ENCODE data around the gene TOLLIP. TPM values are rescaled to one million over a fixed set of nuclear protein-coding genes. Genes with fewer than 3 reads are reported as not detected.

Gene TOLLIP
- total and polyA plus RNA-seq, 8 donors, result 35.2 to 69.8 (median 45.7) TPM

DNA sequence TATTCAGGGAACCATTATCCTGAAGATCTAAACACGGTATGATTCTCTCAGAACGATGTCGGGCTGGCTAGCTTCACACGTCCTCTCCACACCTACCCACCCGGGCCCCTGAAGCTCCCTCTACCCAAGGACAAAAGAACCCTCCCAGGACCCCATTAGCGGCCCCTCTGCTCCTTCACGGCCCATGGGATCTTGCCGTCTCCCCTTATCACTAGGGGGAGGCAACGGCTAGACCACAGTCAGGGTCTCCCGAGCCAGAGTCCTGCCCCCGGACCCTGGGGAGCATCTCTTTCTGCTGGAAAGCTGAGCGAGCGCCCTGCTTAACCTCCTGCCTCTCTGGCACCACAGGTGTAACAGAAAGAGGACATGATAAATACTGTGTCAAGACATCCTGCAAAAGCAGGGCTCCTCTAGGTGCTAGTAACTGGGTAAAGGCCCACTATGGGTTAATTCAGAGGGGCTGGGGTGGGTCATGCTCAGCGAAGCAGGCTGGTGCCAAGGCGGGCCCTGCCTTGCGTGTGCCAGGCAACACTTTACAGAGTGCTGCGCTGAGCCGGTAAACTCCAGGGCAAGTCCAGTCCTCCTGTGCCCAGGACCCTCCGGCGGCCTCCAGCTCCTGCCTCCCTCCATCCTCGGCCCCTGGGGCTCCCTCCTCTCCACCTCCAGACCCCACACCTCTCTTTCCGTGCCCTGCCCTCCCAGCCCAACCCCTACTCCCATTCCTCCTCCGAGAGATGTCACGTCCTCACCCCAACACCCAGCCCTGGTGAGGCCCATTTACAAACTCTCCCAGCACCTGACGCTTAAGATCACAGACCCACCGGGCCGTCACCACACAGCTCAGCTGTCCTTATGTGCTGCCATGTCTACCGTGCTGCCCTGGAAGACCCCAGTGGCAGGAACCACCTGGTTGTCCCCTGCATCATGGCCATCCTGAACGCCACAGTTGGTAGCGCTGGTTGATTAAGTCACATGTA, 3.0 kb downstream of the TOLLIP start:
- Histone ChIP-seq H3K36me3 (no peaks in the 10 kb centered on the region), H3K4me1 (peaks cover 50 to 74% (median 54%) of the 10 kb centered on the region in 3 donors), H3K27ac (peak overlapping the region in 3 of 4 donors; percentile 5 to 87 (median 34)), H3K4me3 (peak overlapping the region in 2 of 4 donors; percentile 94 to 95), H3K9me3 (no peaks in the 10 kb centered on the region), H3K27me3 (no peaks in the 10 kb centered on the region)
- ATAC-seq (no peak), DNase-seq (peak in 3 of 6 donors; percentile 13 to 67 (median 54)), FAIRE-seq (no peak)
- intact Hi-C loops (cut with DNase I), result no loop called here
- TF ChIP-seq, protein P1, sequence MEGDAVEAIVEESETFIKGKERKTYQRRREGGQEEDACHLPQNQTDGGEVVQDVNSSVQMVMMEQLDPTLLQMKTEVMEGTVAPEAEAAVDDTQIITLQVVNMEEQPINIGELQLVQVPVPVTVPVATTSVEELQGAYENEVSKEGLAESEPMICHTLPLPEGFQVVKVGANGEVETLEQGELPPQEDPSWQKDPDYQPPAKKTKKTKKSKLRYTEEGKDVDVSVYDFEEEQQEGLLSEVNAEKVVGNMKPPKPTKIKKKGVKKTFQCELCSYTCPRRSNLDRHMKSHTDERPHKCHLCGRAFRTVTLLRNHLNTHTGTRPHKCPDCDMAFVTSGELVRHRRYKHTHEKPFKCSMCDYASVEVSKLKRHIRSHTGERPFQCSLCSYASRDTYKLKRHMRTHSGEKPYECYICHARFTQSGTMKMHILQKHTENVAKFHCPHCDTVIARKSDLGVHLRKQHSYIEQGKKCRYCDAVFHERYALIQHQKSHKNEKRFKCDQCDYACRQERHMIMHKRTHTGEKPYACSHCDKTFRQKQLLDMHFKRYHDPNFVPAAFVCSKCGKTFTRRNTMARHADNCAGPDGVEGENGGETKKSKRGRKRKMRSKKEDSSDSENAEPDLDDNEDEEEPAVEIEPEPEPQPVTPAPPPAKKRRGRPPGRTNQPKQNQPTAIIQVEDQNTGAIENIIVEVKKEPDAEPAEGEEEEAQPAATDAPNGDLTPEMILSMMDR (IDR thresholded peaks at IDR 0.05), result no peak
- WGBS, 2 donors, result 51 to 73% methylated on average over 30 of the region's 30 CpGs

DNA sequence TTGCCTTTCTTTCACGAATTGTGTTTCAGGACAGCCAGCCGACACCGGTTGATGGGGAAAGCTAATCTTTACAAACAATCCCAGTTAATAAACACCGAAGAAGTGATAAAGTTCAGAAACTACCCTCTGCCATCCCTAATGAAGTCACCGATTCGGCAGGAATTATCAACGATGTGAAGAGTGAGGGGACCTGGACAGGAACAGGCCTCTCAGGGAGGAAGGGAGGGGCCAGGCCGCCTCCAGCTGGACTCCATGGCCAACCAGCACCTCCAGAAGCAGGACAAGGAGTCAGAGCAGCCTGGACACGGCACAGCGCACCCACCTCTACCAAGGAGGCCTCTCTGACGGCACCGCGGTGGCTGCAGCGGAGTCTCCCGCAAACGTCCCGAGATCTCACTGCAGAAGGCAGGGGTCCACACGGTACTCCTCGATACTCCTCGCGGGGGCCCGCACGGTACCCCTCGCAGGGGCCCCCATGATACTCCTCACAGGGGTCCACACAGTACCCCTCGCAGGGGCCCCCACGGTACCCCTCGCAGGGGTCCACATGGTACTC, 3.9 kb downstream of the TOLLIP start:
- DNase-seq, result peak in 3 of 6 donors; percentile 31 to 76 (median 57)
- Histone ChIP-seq H3K4me3 (peak overlapping the region in 1 of 4 donors; percentile 2), H3K27me3 (no peaks in the 10 kb centered on the region), H3K36me3 (no peaks in the 10 kb centered on the region), H3K27ac (peak overlapping the region; percentile 34 to 87 (median 48)), H3K4me1 (peaks cover 59 to 79% (median 61%) of the 10 kb centered on the region in 3 donors), H3K9me3 (no peaks in the 10 kb centered on the region)
- 55 to 68% methylated on average over 27 of the region's 27 CpGs for WGBS, 2 donors
- TF ChIP-seq, protein P1 (IDR thresholded peaks at IDR 0.05), result no peak
- no peak for ATAC-seq
- FAIRE-seq, result no peak
- intact Hi-C loops (cut with DNase I), result no loop called here

DNA sequence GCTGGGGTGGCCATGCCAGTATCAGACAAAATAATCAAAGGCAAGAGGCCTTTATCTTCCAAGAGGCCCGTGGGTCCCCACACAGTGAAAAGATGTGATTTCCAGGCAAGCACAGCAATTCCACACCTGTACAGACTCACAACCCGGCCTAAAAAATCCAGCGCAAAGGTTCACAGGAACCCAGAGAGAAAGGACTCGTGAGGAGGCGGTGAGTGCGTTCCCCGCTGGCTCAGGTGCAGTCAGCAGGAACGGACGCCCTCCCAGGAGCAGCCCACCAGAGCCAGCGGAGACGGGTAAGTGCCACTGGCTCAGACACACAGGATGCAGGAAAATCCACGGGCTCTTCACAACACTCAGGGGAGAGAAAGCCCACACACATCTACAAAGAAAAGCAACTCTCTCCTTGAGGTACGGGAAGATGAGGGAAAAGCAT, 4.4 kb downstream of the TOLLIP start:
- Histone ChIP-seq H3K36me3 (no peaks in the 10 kb centered on the region), H3K4me3 (no peak overlapping the region), H3K9me3 (no peaks in the 10 kb centered on the region), H3K27me3 (no peaks in the 10 kb centered on the region), H3K27ac (peak overlapping the region; percentile 39 to 87 (median 70)), H3K4me1 (peaks cover 64 to 79% (median 64%) of the 10 kb centered on the region in 3 donors)
- WGBS, 2 donors, result 46 to 65% methylated on average over 13 of the region's 13 CpGs
- TF ChIP-seq, protein P1 (IDR thresholded peaks at IDR 0.05), result no peak
- ATAC-seq (no peak), FAIRE-seq (no peak), DNase-seq (peak in 4 of 6 donors; percentile 16 to 68 (median 48))
- intact Hi-C loops (cut with DNase I), result no loop called here

DNA sequence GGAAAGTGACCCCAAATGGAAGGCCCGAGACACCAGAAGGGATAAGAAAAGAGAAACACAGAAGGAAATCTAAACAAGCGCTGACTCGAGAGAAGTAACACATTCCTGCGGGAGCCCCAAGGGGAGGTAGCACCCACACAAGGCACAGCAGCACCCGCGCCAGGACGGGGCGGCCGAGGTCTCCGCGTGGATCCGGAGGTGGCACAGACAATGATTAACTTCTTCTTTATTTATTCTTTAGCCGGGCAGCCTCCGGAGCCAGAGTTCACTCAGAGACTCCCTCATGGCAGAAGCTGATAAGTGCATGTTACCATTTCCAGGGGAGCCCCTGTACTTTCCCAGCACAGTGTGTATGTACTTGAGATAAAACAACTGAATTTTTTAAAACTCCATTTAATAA, 5.1 kb downstream of the TOLLIP start:
- Histone ChIP-seq H3K27ac (peak overlapping the region; percentile 58 to 87 (median 76)), H3K36me3 (no peaks in the 10 kb centered on the region), H3K4me3 (peak overlapping the region in 1 of 4 donors; percentile 14), H3K4me1 (peaks cover 71 to 86% (median 71%) of the 10 kb centered on the region in 3 donors), H3K9me3 (no peaks in the 10 kb centered on the region), H3K27me3 (no peaks in the 10 kb centered on the region)
- WGBS, 2 donors, result 10 to 29% methylated on average over 14 of the region's 14 CpGs
- intact Hi-C loops (cut with DNase I), result no loop called here
- ATAC-seq, result peak; percentile 46 to 72 (median 68)
- DNase-seq, result peak; percentile 67 to 83 (median 75)
- no peak for FAIRE-seq
- TF ChIP-seq, protein P1 (IDR thresholded peaks at IDR 0.05), result no peak

Measured in pancreas (tissue), 10 donors.